Measurements from ENCODE around the gene ZNF165.

The ZNF165 gene

DNA sequence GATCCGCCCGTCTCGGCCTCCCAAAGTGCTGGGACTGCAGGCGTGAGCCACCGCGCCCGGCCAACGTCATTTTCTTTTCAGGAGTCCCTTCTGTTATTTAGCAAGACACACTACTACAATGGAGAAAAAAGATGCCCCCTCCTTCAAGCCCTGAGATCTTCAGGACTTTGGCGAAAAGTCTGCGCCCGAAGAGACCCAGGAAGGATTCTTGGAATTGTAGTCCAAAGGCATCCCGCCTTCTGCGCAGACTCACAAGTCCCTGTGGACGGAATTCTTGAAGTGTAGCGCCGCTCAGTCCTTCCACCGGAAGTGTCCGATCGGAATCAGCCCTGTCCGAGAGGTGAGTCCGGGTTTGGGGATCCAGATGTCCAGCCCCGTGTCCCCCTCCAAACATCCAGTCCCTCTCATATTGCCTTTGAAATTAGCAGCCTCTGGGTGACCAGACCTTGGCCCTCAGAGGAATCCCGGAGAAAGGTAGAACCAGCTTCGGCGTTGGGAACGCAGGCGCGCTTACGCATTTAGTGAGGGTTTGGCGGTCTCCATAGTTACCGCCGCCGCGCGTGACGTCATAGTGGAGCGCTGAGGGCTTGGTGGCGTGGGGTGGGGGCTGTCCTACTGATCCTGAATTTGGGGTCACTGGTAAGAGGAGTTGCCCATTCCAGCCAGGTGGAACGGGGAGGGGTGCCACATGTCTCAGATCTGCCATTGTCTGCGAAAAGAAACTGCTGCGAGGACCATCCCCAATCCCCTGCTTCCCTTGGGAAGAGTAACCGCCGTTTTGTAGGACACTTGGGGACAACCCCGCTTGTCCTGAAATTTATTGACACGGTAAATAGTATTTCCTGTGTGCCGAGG lies 490 bp downstream of the ZNF165 start:
- H3K9ac ChIP-seq (ENCODE audit: low read length) = peak overlapping the region; percentile 65
- peaks cover 10% of the 10 kb centered on the region; the same call in 1 of the 2 replicates for H3F3A ChIP-seq (ENCODE audit: insufficient read depth)
- H3K4me3 ChIP-seq (ENCODE audit: insufficient read depth, low read length, poor library complexity, severe bottlenecking) = peak overlapping the region; percentile 75
- peak overlapping the region; percentile 83 for H2AFZ ChIP-seq (ENCODE audit: low read depth, low read length, severe bottlenecking)
- H4K20me1 ChIP-seq (ENCODE audit: low read depth, low read length) = no peaks in the 10 kb centered on the region
- H3K27ac ChIP-seq (ENCODE audit: low read depth, low read length) = peak overlapping the region; percentile 64
- no peaks in the 10 kb centered on the region for H3K27me3 ChIP-seq (ENCODE audit: low read length)
- H3K9me3 ChIP-seq (ENCODE audit: insufficient read depth, low read length) = no peaks in the 10 kb centered on the region
- no peaks in the 10 kb centered on the region for H3K9me2 ChIP-seq (replicated peaks; ENCODE audit: insufficient read depth, low read length)
- peak overlapping the region; percentile 76 for H3K4me2 ChIP-seq (ENCODE audit: low read depth, low read length, poor library complexity, severe bottlenecking)
- H3K36me3 ChIP-seq (ENCODE audit: low read length) = 0 out of 2 replicates have a peak, but pooled peaks cover under 1% of the 10 kb centered on the region
- TF ChIP-seq, protein P1, sequence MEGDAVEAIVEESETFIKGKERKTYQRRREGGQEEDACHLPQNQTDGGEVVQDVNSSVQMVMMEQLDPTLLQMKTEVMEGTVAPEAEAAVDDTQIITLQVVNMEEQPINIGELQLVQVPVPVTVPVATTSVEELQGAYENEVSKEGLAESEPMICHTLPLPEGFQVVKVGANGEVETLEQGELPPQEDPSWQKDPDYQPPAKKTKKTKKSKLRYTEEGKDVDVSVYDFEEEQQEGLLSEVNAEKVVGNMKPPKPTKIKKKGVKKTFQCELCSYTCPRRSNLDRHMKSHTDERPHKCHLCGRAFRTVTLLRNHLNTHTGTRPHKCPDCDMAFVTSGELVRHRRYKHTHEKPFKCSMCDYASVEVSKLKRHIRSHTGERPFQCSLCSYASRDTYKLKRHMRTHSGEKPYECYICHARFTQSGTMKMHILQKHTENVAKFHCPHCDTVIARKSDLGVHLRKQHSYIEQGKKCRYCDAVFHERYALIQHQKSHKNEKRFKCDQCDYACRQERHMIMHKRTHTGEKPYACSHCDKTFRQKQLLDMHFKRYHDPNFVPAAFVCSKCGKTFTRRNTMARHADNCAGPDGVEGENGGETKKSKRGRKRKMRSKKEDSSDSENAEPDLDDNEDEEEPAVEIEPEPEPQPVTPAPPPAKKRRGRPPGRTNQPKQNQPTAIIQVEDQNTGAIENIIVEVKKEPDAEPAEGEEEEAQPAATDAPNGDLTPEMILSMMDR (IDR thresholded peaks at IDR 0.05; ENCODE audit: insufficient read depth, low read length, poor library complexity, severe bottlenecking) = no peak
- no peak for TF ChIP-seq EZH2phosphoT487 (conservative IDR thresholded peaks at IDR 0.05; ENCODE audit: low read length)
- no peaks in the 10 kb centered on the region for H3K79me2 ChIP-seq (ENCODE audit: insufficient read depth, low read length)

DNA sequence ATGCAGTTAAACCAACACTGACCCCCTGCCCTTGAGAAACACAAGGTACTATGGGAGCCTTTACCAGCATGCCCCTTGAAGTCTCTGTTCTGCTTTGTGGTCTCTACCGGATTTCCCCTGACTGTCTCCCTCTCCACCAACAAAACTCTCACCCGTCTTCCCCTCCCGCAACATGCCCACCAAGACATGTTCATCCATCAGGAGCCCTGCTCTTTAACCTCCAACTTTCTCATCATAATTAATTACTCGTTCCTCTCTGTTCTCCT lies 1.1 kb downstream of the ZNF165 start:
- H2AFZ ChIP-seq (ENCODE audit: low read depth, low read length, severe bottlenecking) = peak overlapping the region; percentile 83
- no peaks in the 10 kb centered on the region for H4K20me1 ChIP-seq (ENCODE audit: low read depth, low read length)
- H3K4me3 ChIP-seq (ENCODE audit: insufficient read depth, low read length, poor library complexity, severe bottlenecking) = peak overlapping the region; percentile 75
- peak overlapping the region; percentile 76 for H3K4me2 ChIP-seq (ENCODE audit: low read depth, low read length, poor library complexity, severe bottlenecking)
- no peaks in the 10 kb centered on the region for H3K79me2 ChIP-seq (ENCODE audit: insufficient read depth, low read length)
- H3K9ac ChIP-seq (ENCODE audit: low read length) = peak overlapping the region; percentile 65
- H3F3A ChIP-seq (ENCODE audit: insufficient read depth) = peaks cover 10% of the 10 kb centered on the region; the same call in 1 of the 2 replicates
- no peaks in the 10 kb centered on the region for H3K9me3 ChIP-seq (ENCODE audit: insufficient read depth, low read length)
- H3K27me3 ChIP-seq (ENCODE audit: low read length) = no peaks in the 10 kb centered on the region
- TF ChIP-seq, protein P1 (IDR thresholded peaks at IDR 0.05; ENCODE audit: insufficient read depth, low read length, poor library complexity, severe bottlenecking) = no peak
- no peak for TF ChIP-seq EZH2phosphoT487 (conservative IDR thresholded peaks at IDR 0.05; ENCODE audit: low read length)
- 0 out of 2 replicates have a peak, but pooled peaks cover 5% of the 10 kb centered on the region for H3K36me3 ChIP-seq (ENCODE audit: low read length)
- H3K9me2 ChIP-seq (replicated peaks; ENCODE audit: insufficient read depth, low read length) = no peaks in the 10 kb centered on the region
- peak overlapping the region; percentile 64 for H3K27ac ChIP-seq (ENCODE audit: low read depth, low read length)

DNA sequence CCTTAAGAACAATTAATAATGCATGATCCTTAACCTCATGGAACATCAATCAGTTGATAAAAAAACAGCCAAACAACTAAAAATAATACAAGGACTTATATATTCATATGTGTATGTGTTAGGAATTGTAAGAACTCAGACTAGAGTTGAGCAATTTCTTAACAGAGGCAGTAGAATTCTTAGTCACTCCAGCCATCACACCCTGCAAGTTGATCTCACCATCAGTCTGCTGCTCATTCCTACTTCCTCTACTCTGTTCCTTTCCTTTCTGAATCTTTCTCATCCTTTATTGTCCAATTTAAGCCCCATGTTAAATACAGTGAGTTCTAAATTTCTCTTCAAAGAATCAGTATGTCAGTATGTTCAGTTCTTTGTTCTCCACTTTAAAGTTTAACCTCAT lies 2.6 kb downstream of the ZNF165 start:
- H3K27ac ChIP-seq (ENCODE audit: low read depth, low read length) = no peak overlapping the region

More for the DNA sequence above, 2.6 kb downstream of the ZNF165 start:
- Histone ChIP-seq H3K36me3 (ENCODE audit: low read length) (peaks cover 17% of the 10 kb centered on the region), H2AFZ (ENCODE audit: low read depth, low read length, severe bottlenecking) (no peak overlapping the region), H3K4me3 (ENCODE audit: insufficient read depth, low read length, poor library complexity, severe bottlenecking) (no peak overlapping the region), H3K27me3 (ENCODE audit: low read length) (no peaks in the 10 kb centered on the region), H4K20me1 (ENCODE audit: low read depth, low read length) (no peaks in the 10 kb centered on the region), H3K79me2 (ENCODE audit: insufficient read depth, low read length) (no peaks in the 10 kb centered on the region), H3K9ac (ENCODE audit: low read length) (no peak overlapping the region), H3F3A (ENCODE audit: insufficient read depth) (peaks cover 10% of the 10 kb centered on the region; the same call in 1 of the 2 replicates), H3K9me2 (replicated peaks; ENCODE audit: insufficient read depth, low read length) (no peaks in the 10 kb centered on the region), H3K4me2 (ENCODE audit: low read depth, low read length, poor library complexity, severe bottlenecking) (no peak overlapping the region), H3K9me3 (ENCODE audit: insufficient read depth, low read length) (peaks cover 5% of the 10 kb centered on the region; the same call in 1 of the 2 replicates)
- TF ChIP-seq, protein P1 (IDR thresholded peaks at IDR 0.05; ENCODE audit: insufficient read depth, low read length, poor library complexity, severe bottlenecking) = no peak
- TF ChIP-seq EZH2phosphoT487 (conservative IDR thresholded peaks at IDR 0.05; ENCODE audit: low read length) = no peak

Data from SU-DHL-6 (cell line).